Stomach (tissue), 9 donors: ENCODE measurements around the gene CACNA1H. TPM values are rescaled to one million over a fixed set of nuclear protein-coding genes. Genes with fewer than 3 reads are reported as not detected.
"Not testable (repeated sequence)": the region's sequence is repeated elsewhere in the genome, so short reads cannot be mapped to it uniquely, and the experiment has no call there.

ENCODE experiments used
- DNase-seq, 2 donors: peaks; one replicate each; pipeline versions ENCODE4 v3.0.0 to v3.0.0-alpha.2; 2013 to 2019
- H3K27ac ChIP-seq, 5 donors: fragments of 200-600 bp in 4 of 5; sonication (generic) in 4 of 5; one replicate each; pipeline ENCODE4 v1.5.1; 2013 to 2019; ENCODE audit warnings: mild to moderate bottlenecking in 1 of 5, moderate library complexity in 1 of 5
- H3K27me3 ChIP-seq, 3 donors: fragments of 200-600 bp; sonication (generic); one replicate each; pipeline ENCODE4 v1.5.1; 2017 to 2019; ENCODE audit warnings: mixed run types in 1 of 3
- H3K36me3 ChIP-seq, 4 donors: fragments of 200-600 bp; sonication (generic); 1 replicate in 3 of 4; 2 replicates in 1 of 4; pipeline ENCODE4 v1.5.1; 2016 to 2019
- H3K4me1 ChIP-seq, 4 donors: fragments of 200-600 bp; sonication (generic); one replicate each; pipeline ENCODE4 v1.5.1; 2016 to 2019
- H3K4me3 ChIP-seq, 4 donors: fragments of 200-600 bp; sonication (generic) in 3 of 4; one replicate each; pipeline ENCODE4 v1.5.1; 2016 to 2019; ENCODE audit warnings: mild to moderate bottlenecking in 1 of 4
- H3K9me3 ChIP-seq, 4 donors: fragments of 200-600 bp; sonication (generic); one replicate each; pipeline ENCODE4 v1.5.1; 2016 to 2019
- EP300 ChIP-seq: sonication (generic); formaldehyde crosslinking; IDR thresholded peaks from one replicate; pipeline ENCODE4 v1.6.1; 2017; ENCODE audit warnings: antibody characterized with exemption
- POLR2A ChIP-seq, 4 donors: fragments of 450-650 bp; IDR thresholded peaks; one replicate each; pipeline ENCODE4 v1.6.1; 2016; ENCODE audit warnings: antibody characterized with exemption in 4 of 4, control low read depth in 2 of 4, mild to moderate bottlenecking in 1 of 4, moderate library complexity in 1 of 4
- POLR2AphosphoS5 ChIP-seq, 3 donors: sonication (generic); formaldehyde crosslinking; IDR thresholded peaks; one replicate each; pipeline ENCODE4 v1.6.1; 2016; ENCODE audit warnings: antibody characterized with exemption in 3 of 3
- WGBS, 5 donors: extraction: QIAGEN DNeasy Blood & Tissue Kit in 3 of 5; methylation state at CpG; one replicate each; pipeline versions ENCODE4 v1.1.5 to v1.1.7; 2013 to 2018; 5-methylcytosine and 5-hydroxymethylcytosine counted together
- intact Hi-C: fragments of 100-400 bp; cut with DNase I; formaldehyde crosslinking; loops from one replicate; pipeline ENCODE4 v1.15.1; 2023; ENCODE audit warnings: low total_unique reads
- polyA plus RNA-seq, 3 donors: library from polyadenylated mRNA; stranded (reverse); fragments of 200-250 nt; gene quantifications; one replicate each; pipeline ENCODE4 v1.2.3, GENCODE V29; 2013
- total RNA-seq, 5 donors: library from RNA; depleted of rRNA; stranded (reverse); fragments of >200 nt; gene quantifications; one replicate each; pipeline versions ENCODE4 v1.1.0 to v1.2.3, GENCODE V29; 2014 to 2016
- TF ChIP-seq, protein P1 (sequence below), 7 experiments: fragments of 450-650 bp in 4 of 7; fragments of 200-600 bp in 3 of 7; sonication (generic) in 3 of 7; IDR thresholded peaks; one replicate each; pipeline ENCODE4 v1.5.1; 2016 to 2019; ENCODE audit warnings: antibody characterized with exemption in 7 of 7, control low read depth in 2 of 7, mild to moderate bottlenecking in 1 of 7
- donor health status: healthy with polysubstance abuse.
- donor health status: Bipolar disorder and iron deficiency.
- donor health status: healthy.

CACNA1H gene
- total and polyA plus RNA-seq, 8 donors: 1.5 to 49.6 (median 19.6) TPM

DNA sequence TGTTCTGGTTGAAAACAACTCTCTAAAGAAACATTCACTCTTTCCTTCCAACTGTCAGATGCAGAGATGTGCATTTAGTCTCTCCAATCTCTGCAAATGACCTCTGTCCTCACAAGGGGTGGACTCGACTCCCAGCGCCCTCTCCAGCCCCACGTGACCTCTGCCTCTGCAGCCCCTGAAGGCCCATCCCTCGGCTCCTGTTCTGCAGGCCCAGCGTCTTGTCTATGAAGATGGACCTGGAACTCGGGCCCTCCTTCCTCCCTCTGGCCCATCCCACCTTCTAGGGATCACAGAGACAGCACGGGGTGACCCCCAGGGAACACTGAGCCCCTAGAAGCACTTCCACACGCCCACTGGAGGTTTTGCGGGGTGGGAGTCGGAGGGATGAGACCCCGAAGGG is 90.5 kb downstream of the CACNA1H start:
- 11 to 38% (median 24%) methylated on average over 3 to 7 of the region's 11 CpGs for WGBS, 5 donors
- H3K9me3 ChIP-seq, H3K27ac ChIP-seq, H3K4me3 ChIP-seq, H3K36me3 ChIP-seq, intact Hi-C loops, DNase-seq: not testable (repeated sequence)
- Histone ChIP-seq H3K27me3 (peaks cover 0 to 37% (median 0%) of the 10 kb centered on the region in 3 donors), H3K4me1 (peaks cover 0 to 17% (median 7%) of the 10 kb centered on the region in 4 donors)

DNA sequence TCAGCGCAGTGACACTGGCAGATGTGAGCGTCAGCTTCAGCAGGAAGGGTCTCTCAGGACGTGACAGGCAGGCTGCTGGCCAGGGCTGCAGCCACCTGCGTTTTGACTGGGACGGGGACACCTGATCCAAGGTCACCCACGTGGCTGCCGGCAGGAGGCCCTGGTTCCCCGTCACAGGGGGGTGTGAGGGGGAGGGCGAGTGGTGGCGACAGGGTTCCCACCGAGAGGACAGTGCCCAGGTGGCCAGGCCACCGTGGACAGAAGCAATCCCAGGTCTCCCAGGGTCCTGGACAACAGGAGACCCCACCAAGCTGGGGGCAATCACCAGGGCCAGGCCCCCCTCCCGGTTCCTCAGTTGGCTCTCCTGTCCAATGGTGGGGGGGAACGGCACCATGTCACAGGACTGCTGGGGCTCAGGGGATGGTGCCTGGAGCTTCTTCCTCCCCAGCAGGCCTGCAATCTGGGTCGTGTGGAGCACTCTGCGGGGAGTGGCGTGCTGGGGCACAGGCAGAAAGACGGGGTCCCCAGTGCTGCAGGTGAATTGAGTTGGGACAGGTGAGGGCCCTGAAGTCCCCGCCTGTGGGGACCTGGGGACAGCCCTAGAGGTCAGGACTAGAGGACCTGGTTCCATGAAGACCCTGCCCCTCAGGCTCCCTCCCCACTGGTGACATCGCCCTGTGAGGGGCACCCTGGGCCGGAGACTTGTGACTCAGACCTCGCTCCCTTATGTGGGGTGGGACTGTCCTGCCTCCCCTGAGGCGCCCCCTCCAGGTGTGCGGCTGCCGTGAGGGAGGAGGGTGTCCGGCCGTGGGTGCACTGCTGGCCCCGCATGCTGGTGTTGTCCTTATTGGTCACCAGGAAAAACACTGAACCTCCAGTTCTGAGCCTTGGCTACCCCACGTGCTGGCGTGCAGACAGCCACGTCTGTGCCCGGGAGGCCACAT is 91.3 kb downstream of the CACNA1H start:
- Histone ChIP-seq H3K4me1 (peaks cover 0 to 17% (median 7%) of the 10 kb centered on the region in 4 donors), H3K27me3 (peaks cover 0 to 37% (median 0%) of the 10 kb centered on the region in 3 donors)
- 39 to 60% (median 44%) methylated on average over 10 to 30 of the region's 32 CpGs for WGBS, 5 donors
- H3K9me3 ChIP-seq, H3K4me3 ChIP-seq, DNase-seq, H3K27ac ChIP-seq, intact Hi-C loops, H3K36me3 ChIP-seq: not testable (repeated sequence)

DNA sequence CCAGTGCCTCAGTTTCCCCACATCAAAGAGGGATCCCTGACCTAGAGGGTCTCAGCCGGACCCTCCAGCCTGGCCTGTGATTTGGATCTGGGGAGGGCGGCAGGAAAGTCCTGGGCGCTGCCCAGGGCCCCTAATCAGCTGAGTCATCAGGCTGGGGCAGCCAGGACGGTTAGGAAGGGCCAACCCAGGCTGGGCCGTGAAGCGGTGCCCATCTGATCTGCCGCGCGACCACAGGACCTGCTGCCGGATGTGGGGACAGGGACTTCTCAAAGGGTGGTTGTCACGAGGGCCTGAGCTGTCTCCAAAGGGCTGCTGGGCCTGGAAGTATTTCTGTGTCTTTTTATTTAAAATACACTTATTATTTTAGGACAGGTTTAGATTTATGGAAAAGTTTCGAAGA is 92.0 kb downstream of the CACNA1H start:
- Histone ChIP-seq H3K4me1 (peaks cover 0 to 17% (median 7%) of the 10 kb centered on the region in 4 donors), H3K27ac (no peak overlapping the region), H3K9me3 (no peaks in the 10 kb centered on the region), H3K4me3 (no peak overlapping the region), H3K36me3 (no peaks in the 10 kb centered on the region), H3K27me3 (peaks cover 0 to 31% (median 0%) of the 10 kb centered on the region in 3 donors)
- WGBS, 5 donors: 41 to 75% (median 48%) methylated on average over 2 to 12 of the region's 12 CpGs
- intact Hi-C loops: no loop called here
- TF ChIP-seq EP300: no peak
- TF ChIP-seq, protein P1, sequence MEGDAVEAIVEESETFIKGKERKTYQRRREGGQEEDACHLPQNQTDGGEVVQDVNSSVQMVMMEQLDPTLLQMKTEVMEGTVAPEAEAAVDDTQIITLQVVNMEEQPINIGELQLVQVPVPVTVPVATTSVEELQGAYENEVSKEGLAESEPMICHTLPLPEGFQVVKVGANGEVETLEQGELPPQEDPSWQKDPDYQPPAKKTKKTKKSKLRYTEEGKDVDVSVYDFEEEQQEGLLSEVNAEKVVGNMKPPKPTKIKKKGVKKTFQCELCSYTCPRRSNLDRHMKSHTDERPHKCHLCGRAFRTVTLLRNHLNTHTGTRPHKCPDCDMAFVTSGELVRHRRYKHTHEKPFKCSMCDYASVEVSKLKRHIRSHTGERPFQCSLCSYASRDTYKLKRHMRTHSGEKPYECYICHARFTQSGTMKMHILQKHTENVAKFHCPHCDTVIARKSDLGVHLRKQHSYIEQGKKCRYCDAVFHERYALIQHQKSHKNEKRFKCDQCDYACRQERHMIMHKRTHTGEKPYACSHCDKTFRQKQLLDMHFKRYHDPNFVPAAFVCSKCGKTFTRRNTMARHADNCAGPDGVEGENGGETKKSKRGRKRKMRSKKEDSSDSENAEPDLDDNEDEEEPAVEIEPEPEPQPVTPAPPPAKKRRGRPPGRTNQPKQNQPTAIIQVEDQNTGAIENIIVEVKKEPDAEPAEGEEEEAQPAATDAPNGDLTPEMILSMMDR (IDR thresholded peaks at IDR 0.05): no peak
- TF ChIP-seq POLR2AphosphoS5 (IDR thresholded peaks at IDR 0.05): no peak
- no peak for TF ChIP-seq POLR2A (IDR thresholded peaks at IDR 0.05)
- DNase-seq: no peak

DNA sequence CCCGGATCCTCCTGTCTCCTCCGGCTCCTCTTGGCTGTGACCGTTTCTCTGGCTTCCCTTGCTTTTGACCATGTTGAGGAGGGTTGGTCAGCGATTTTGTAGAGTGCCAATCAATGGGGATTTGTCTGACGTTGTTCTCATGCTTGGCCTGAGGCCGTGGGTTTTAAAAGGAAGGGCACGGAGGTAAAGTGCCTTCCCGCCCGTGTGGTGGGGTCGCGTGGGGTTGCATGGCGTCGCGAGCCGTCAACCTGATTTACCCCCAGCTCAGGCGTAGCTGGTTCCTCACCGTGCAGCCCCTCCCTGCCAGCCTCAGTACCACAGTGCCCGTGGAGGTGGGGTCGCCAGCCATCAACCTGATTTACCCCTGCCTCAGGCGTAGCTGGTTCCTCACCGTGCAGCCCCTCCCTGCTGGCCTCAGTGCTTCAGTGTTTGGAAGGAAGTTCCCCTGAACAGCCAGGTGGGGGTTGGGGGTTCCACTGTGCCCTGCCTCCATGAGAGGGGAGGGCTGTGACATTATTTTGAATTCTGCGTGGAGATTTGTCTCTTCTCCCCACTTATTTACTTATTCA is 92.6 kb downstream of the CACNA1H start:
- Histone ChIP-seq H3K36me3 (no peaks in the 10 kb centered on the region), H3K4me3 (no peak overlapping the region), H3K27ac (no peak overlapping the region), H3K9me3 (no peaks in the 10 kb centered on the region), H3K27me3 (peaks cover 0 to 30% (median 0%) of the 10 kb centered on the region in 3 donors), H3K4me1 (peaks cover 0 to 17% (median 7%) of the 10 kb centered on the region in 4 donors)
- TF ChIP-seq POLR2A (IDR thresholded peaks at IDR 0.05) (no peak), POLR2AphosphoS5 (IDR thresholded peaks at IDR 0.05) (no peak), EP300 (no peak)
- TF ChIP-seq, protein P1 (IDR thresholded peaks at IDR 0.05): no peak
- intact Hi-C loops: no loop called here
- WGBS, 5 donors: 54 to 71% (median 62%) methylated on average over 17 to 22 of the region's 22 CpGs
- no peak for DNase-seq

DNA sequence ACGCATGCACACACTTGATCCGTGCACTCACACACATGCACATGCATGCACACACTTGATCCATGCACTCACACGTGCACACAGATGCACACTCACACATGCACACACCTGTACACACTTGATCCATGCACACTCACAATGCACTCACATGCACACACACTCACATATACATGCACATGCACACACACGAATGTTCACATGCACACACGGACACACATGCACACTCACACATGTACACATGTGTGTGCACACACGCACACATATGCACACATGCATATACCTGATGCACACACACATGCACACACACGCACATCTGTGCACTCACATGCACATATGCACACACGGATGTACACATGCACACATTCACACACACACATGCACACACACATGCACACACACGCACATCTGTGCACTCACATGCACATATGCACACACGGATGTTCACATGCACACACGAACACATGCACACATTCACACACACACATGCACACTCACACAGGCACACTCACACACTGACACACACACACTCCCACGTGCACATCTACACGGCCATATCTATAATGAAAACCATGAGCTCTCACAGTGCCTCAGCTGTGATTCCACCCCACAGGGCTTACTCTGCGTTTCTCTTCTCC is 95.1 kb downstream of the CACNA1H start:
- DNase-seq, H3K27ac ChIP-seq, intact Hi-C loops, H3K36me3 ChIP-seq, H3K9me3 ChIP-seq, H3K4me3 ChIP-seq: not testable (repeated sequence)
- WGBS, 5 donors: 83 to 89% (median 87%) methylated on average over 10 to 14 of the region's 14 CpGs
- peaks cover 0 to 17% (median 7%) of the 10 kb centered on the region in 4 donors for H3K4me1 ChIP-seq
- H3K27me3 ChIP-seq: peaks cover 0 to 30% (median 0%) of the 10 kb centered on the region in 3 donors

DNA sequence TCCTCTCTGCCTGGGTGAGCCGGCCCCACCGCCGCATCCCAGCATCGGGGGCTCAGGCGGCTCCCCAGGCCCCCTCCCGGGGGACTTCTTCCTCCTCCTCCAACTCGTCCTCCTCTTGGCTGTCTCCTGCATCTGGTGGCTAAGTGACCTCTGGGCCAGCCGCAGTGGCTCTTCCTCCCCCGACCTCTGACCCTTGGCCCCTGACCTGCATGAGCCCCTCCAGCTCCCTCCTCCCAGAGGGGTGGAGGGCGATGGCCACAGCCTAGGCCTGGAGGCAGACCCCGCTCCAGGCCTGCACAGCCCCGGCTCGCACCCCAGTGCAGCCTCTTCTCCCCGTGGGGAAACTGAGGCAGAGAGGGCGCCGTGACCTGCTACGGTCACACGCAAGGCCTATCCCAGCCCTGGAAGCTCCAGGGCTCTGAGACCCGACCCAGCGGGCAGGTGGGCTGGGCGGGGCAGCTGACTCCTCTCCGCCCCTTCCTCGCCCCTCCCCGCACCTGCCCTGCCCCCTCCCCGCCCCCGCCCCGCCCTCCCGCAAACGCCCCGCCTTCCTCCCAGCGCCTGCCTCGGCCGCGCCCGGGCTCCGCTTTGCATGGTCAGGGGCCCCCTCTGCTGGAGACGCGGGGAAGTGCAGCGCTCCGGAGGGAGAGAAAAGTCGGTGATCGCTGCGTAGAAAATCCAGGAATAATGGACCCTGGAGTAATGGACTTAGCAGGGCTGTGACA is 96.3 kb downstream of the CACNA1H start:
- H3K9me3 ChIP-seq, H3K27ac ChIP-seq, DNase-seq, H3K36me3 ChIP-seq, H3K4me1 ChIP-seq, intact Hi-C loops, H3K4me3 ChIP-seq: not testable (repeated sequence)
- peaks cover 0 to 25% (median 0%) of the 10 kb centered on the region in 3 donors for H3K27me3 ChIP-seq
- 60 to 96% methylated on average over 2 to 4 of the region's 43 CpGs; no CpG with 5 or more reads in 3 of the 5 donors for WGBS, 5 donors

DNA sequence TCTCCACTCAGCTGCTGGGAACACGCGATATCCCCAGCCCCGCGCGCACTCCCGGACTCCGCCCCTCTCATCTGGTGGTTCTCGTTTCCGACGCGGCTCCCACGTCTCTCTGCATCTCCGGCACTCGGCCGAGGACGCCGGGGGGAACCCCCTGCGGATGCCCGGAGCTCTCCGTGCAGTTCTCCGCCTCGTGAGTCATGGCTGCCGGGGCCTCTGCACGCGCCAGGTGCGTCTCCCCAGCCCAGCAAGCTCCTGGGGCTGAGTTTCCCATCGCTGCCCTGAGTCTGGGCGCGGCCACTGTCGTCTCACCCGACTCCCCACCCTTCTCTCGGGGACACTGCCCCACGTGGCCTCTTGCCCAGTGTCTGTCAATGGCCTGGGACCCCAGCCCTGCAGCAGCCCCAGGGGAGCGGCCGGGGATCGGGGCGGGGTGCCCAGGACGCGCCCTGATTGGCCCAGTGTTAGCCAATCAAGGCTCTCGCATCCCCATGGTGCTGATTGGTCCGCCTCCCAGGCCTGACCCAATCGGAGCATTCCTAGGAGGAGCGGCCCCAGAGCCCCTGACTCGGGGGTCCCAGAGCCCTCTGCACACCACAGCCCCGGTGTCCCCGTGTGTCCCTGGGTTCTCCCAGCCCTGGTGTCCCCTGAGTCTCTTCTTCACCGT is 100.9 kb downstream of the CACNA1H start:
- H3K4me1 ChIP-seq, H3K36me3 ChIP-seq, H3K4me3 ChIP-seq, H3K9me3 ChIP-seq, H3K27ac ChIP-seq, intact Hi-C loops, DNase-seq: not testable (repeated sequence)
- no CpG with 5 or more reads among the region's 47 CpGs for WGBS, 5 donors
- peaks cover 0 to 44% (median 12%) of the 10 kb centered on the region in 3 donors for H3K27me3 ChIP-seq

DNA sequence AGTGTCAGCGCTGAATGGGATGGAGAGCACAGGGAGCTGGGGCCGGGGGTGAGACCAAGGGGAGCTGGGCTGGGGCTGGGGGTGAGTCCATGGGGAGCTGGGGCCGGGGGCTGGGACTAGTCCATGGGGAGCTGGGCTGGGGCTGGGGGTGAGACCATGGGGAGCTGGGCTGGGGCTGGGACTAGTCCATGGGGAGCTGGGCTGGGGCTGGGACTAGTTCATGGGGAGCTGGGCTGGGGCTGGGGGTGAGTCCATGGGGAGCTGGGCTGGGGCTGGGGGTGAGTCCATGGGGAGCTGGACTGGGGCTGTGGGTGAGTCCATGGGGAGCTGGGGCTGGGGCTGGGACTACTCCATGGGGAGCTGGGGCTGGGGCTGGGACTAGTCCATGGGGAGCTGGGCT is 101.9 kb downstream of the CACNA1H start:
- not testable (repeated sequence) for DNase-seq

More for the DNA sequence above, 101.9 kb downstream of the CACNA1H start:
- H3K9me3 ChIP-seq, intact Hi-C loops, H3K4me1 ChIP-seq, H3K27ac ChIP-seq, H3K4me3 ChIP-seq, H3K36me3 ChIP-seq: not testable (repeated sequence)
- 86 to 88% (median 88%) methylated on average over 2 to 3 of the region's 3 CpGs; no CpG with 5 or more reads in 2 of the 5 donors for WGBS, 5 donors
- peaks cover 1 to 54% (median 22%) of the 10 kb centered on the region in 3 donors for H3K27me3 ChIP-seq
